Memory B cell (primary cell): ENCODE measurements around the gene SLC22A23.

Experiments
- ATAC-seq: fragments of 150-1000 bp; cut with Tn5 transposase; 2 replicates; pipeline ENCODE4 v1.10.0; 2021; ENCODE audit warnings: low read depth, mild to moderate bottlenecking, moderate library complexity
- DNase-seq, 2 donors: peaks; one replicate each; pipeline ENCODE4 v3.0.0; 2022; ENCODE audit warnings: low spot score in 2 of 2
- H3K27ac Mint-ChIP-seq: one replicate; pipeline ENCODE4 v1.8.0; 2022; ENCODE audit warnings: mild to moderate bottlenecking, moderate library complexity, mixed read lengths
- H3K27me3 Mint-ChIP-seq: one replicate; pipeline ENCODE4 v1.8.0; 2022; ENCODE audit warnings: mixed read lengths
- H3K36me3 Mint-ChIP-seq: one replicate; pipeline ENCODE4 v1.8.0; 2022; ENCODE audit warnings: mild to moderate bottlenecking, mixed read lengths
- H3K4me1 Mint-ChIP-seq: one replicate; pipeline ENCODE4 v1.8.0; 2022; ENCODE audit warnings: mixed read lengths
- H3K4me3 Mint-ChIP-seq: one replicate; pipeline ENCODE4 v1.8.0; 2022; ENCODE audit warnings: mild to moderate bottlenecking, moderate library complexity, mixed read lengths
- H3K9me3 Mint-ChIP-seq: one replicate; pipeline ENCODE4 v1.8.0; 2022; ENCODE audit warnings: mixed read lengths

The SLC22A23 gene

DNA sequence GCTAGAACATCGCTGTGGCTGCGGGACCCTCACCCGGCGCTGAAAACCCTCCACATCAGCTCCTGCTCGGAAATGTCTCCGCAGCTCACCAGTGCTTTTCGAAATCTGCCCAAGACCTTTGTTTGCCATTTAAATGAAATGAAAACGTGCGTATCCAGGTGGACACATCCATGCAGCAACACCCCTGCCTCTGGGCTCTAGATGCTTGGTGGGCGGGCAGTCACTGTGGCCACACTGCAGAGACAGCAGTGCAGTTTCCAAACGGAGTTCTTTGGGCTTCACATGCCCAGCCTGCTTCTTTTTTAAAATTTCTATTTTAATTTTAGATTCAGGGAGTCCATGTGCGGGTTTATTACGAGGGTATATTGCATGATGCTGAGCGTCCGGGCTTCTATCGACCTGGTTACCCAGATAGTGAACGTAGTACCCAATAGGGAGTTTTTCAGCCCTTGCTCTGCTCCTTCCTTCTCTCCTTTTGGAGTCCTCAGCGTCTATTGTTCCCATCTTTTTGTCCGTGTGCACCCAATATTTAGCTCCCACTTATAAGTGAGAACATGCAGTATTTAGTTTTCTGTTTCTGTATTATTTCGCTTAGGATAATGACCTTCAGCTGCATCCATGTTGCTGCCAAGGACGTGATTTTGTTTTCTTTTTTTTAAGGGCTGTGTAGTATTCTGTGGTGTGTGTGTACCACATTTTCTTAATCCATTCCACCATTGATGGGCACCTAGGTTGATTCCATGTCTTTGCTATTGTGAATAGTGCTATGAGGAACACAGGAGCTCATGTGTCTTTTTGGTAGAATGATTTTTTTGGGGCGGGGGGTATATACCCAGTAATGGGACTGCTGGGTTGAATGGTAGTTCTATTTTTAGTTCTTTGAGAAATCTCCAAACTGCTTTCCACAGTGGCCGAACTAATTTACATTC, 224.6 kb downstream of the SLC22A23 start:
- DNase-seq = no peak
- no peak for ATAC-seq
- Mint-ChIP-seq H3K4me3 (peak overlapping the region; percentile 16), H3K27ac (no peak overlapping the region), H3K9me3 (no peaks in the 10 kb centered on the region), H3K36me3 (no peaks in the 10 kb centered on the region), H3K27me3 (peaks cover 31% of the 10 kb centered on the region), H3K4me1 (peaks cover 23% of the 10 kb centered on the region)

DNA sequence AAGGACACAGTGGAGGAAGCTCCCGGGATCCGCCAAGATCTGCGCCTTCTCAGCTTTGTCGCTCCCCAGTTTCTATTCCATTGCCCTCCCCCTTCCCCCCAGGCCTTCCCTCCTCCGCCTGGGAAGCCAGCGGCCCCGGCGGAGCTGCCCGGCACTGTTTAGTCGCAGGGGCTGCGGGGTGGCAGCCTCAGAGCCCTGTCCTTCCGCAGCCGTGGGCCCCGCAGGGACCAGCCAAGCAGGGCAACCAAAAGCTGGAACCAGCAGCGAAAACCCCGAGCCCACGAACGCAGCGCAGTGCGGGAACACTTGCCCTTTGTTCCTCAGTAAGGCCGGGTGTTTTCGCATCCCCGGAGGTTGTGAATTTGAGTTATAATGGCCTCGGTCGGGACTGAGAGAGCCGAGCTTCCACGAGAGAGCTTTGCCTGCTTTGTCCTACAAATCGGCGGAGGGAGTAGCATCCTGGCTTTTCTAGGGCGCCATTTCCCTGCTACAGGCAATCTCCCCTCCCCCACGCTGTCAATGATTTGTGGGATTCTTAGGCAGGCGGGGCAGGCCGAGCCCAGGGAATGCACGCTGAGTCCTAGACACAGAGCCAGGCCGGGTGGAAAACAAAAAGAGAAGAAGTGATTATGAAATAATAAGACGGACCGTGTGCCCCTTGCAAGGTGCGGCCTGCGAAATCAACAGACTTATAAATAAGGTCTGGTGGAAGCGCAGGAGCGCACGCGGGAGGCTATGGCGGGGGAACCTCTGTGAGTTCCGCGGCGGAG, 225.4 kb downstream of the SLC22A23 start:
- DNase-seq = no peak
- no peaks in the 10 kb centered on the region for H3K9me3 Mint-ChIP-seq
- peaks cover 28% of the 10 kb centered on the region for H3K4me1 Mint-ChIP-seq
- H3K27me3 Mint-ChIP-seq = peaks cover 35% of the 10 kb centered on the region
- ATAC-seq = no peak
- H3K4me3 Mint-ChIP-seq = peak overlapping the region; percentile 16
- no peaks in the 10 kb centered on the region for H3K36me3 Mint-ChIP-seq
- H3K27ac Mint-ChIP-seq = no peak overlapping the region

GRCh38 chr6:3230900-3231246, 226.0 kb downstream of the SLC22A23 start:
- H3K9me3 Mint-ChIP-seq = no peaks in the 10 kb centered on the region
- ATAC-seq (no peak), DNase-seq (no peak)
- H3K36me3 Mint-ChIP-seq = no peaks in the 10 kb centered on the region
- no peak overlapping the region for H3K27ac Mint-ChIP-seq
- peaks cover 28% of the 10 kb centered on the region for H3K4me1 Mint-ChIP-seq
- peak overlapping the region; percentile 16 for H3K4me3 Mint-ChIP-seq
- H3K27me3 Mint-ChIP-seq = peaks cover 30% of the 10 kb centered on the region

DNA sequence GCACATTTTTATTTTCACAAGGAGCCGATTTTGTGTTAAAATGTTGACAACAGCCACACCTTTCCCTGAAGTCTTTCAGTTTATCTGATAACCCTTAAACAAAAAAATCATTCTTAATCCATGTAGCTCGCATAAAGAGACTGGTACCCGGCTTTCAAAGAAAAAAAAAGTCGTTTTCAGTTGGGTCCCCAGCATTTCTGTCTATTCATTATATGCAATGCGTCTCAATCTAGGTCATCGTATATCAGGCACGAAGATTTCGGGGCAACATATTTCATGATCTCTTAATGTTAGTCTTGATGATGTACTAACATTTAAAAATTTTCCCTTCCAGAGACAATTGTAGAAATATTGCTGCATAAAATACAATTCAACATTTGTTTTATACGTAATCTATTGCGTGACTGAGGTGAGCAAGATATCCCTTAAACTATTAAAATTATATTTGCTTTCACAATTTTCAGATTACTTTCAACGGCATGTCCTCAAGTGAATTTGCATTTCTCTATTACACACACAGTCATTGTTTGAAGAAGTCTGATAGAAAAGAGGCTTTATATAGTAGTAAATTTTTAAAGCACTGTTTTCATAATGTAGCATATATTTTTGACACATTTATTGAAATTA, 226.5 kb downstream of the SLC22A23 start:
- DNase-seq = no peak
- peaks cover 28% of the 10 kb centered on the region for H3K4me1 Mint-ChIP-seq
- no peaks in the 10 kb centered on the region for H3K36me3 Mint-ChIP-seq
- peaks cover 29% of the 10 kb centered on the region for H3K27me3 Mint-ChIP-seq
- H3K4me3 Mint-ChIP-seq = no peak overlapping the region
- H3K27ac Mint-ChIP-seq = no peak overlapping the region
- H3K9me3 Mint-ChIP-seq = no peaks in the 10 kb centered on the region
- no peak for ATAC-seq

DNA sequence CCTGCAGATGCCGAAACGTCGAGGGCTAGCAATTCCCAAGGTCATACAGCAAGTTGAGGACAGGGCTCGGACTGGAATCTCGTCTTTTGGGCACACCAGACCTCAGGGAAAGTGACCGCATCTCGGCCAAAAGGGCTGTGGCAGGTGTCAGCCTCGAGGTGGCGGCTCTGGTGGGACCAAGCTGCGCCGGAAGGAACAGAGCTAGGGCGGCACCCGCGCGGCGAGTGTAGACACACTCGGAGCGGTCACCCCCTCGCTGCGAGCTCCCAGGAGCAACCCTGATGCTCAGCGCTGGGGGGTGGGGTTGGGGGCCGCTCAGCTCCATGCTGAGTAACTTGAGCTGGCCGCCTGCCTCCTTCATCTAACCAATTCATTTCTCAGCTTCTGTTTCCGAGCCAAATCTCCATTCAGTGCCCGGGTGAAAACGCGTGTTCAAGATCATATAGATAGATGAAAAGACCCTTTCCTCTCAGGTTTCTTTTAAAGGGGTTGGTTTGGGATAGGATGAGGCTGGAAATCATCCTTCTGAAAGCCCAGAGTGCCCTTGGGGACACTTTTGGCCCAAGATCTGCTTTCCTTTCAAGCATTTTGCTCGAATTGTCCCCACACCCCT, 227.2 kb downstream of the SLC22A23 start:
- Mint-ChIP-seq H3K36me3 (no peaks in the 10 kb centered on the region), H3K4me3 (peak overlapping the region; percentile 92), H3K27ac (no peak overlapping the region), H3K4me1 (peaks cover 28% of the 10 kb centered on the region), H3K9me3 (no peaks in the 10 kb centered on the region), H3K27me3 (peaks cover 29% of the 10 kb centered on the region)
- DNase-seq = peak in 1 of 2 donors; percentile 40
- peak; percentile 38 for ATAC-seq

DNA sequence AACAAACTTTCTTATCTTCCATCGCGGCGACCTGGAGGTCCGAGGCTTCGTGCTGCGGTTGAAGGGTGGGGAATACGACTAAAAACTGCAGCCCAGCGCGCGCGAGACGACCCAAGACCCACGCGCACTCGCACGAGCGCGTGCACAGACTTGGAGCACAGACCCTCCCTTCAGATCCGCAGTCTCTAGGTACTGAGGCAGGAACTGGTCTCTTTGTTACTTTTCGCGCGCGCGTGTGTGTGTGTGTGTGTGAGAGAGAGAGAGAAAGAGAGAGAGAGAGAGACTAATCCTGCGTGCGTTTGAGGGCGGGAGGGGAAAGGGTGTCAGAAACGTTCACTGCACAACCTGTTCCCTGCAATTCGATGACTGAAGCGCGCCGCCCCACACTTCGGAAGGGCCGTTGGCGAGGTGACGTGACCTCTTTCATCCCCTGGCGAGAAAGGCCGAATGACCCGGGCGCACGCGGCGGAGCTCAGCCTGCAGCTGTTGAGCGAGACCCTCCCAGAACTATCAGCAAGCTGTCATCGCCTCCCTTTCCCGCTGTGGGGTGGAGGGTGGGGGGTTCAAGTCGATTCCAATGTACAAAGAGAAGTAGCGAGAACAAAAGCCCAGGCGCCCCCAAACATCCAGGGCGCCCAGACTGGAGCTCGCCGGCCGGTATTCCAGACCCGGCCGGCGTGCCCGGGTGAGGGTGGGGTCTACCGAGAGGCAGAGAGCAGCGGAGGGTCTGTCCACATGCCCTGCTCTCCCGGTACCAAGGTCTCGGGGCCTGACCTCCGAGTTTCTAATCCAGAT, 227.9 kb downstream of the SLC22A23 start:
- no peaks in the 10 kb centered on the region for H3K36me3 Mint-ChIP-seq
- H3K4me1 Mint-ChIP-seq = peaks cover 28% of the 10 kb centered on the region
- H3K27ac Mint-ChIP-seq = peak overlapping the region; percentile 89
- peaks cover 25% of the 10 kb centered on the region for H3K27me3 Mint-ChIP-seq
- DNase-seq (peak; percentile 35 to 38), ATAC-seq (peak; percentile 33)
- no peaks in the 10 kb centered on the region for H3K9me3 Mint-ChIP-seq
- H3K4me3 Mint-ChIP-seq = peak overlapping the region; percentile 92

GRCh38 chr6:3228046-3228671, 228.7 kb downstream of the SLC22A23 start:
- ATAC-seq (peak; percentile 57), DNase-seq (peak; percentile 34 to 51)
- H3K36me3 Mint-ChIP-seq = no peaks in the 10 kb centered on the region
- peak overlapping the region; percentile 55 for H3K27ac Mint-ChIP-seq
- H3K4me1 Mint-ChIP-seq = peaks cover 28% of the 10 kb centered on the region
- H3K4me3 Mint-ChIP-seq = peak overlapping the region; percentile 85
- H3K9me3 Mint-ChIP-seq = no peaks in the 10 kb centered on the region
- H3K27me3 Mint-ChIP-seq = peaks cover 23% of the 10 kb centered on the region

DNA sequence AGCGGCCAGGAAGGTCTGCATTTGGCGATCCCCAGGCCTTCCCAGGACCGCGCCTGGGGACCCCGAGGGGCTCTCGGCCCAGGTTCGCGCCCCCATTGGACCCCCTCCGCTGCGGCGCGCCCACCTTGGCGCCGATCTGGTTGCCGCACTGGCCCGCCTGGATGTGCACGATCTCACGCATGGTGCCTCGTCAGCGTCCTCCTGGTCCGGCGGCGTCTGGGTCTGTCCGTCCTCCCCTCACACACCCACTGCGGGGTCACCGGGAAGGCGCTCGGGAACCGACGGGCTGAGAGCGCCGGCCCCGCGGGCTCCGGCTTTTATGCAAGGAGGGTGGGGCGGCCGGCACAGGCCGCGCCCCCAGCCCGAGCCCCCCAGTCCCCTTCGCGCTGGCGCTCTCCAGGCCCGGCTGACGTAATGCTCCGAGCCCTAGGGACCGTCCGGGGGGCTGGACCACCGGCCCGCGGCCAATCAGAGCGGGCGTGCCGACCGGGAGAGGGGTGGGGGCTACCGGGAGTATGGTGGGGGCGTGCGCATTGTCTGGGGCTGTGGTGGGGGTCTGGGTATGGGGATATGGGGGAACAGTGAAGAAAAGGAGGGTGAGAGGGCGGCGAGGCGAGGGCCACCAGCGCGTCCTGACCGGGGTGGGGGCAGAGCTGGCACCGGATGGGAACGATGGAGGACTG, 229.3 kb downstream of the SLC22A23 start, which contains the start of gene TUBB2B:
TUBB2B (minus strand) TSS at position 291 of the 683 bp plus-strand sequence; CDS start at position 181, 110 bp downstream.
- Mint-ChIP-seq H3K36me3 (no peaks in the 10 kb centered on the region), H3K4me1 (peaks cover 28% of the 10 kb centered on the region), H3K4me3 (peak within 1 kb of the TSS; percentile 86), H3K9me3 (no peaks in the 10 kb centered on the region), H3K27ac (peak within 1 kb of the TSS; percentile 55), H3K27me3 (peaks cover 19% of the 10 kb centered on the region)
- ATAC-seq (no peak), DNase-seq (no peak)

GRCh38 chr6:3226481-3227362, 230.1 kb downstream of the SLC22A23 start:
- no peaks in the 10 kb centered on the region for H3K36me3 Mint-ChIP-seq

DNA sequence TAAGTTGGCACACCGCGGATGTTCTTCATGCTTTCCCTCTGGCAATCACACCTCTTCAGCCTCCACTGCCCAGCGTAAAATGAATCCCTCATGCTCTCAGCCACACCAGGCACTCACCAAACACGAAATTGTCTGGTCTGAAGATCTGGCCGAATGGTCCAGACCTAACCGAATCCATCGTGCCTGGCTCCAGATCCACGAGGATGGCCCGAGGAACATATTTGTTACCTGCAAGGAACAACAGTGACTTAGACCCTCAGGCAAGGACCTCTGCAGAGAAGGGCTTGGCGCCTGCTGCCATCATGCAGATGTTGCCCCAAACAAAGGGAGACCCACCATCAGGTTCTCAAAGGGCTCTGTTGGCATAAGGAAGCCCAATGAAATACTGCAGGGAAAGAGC, 230.8 kb downstream of the SLC22A23 start:
- peaks cover 16% of the 10 kb centered on the region for H3K27me3 Mint-ChIP-seq
- H3K27ac Mint-ChIP-seq = no peak overlapping the region
- DNase-seq (no peak), ATAC-seq (no peak)
- H3K4me3 Mint-ChIP-seq = peak overlapping the region; percentile 41
- H3K4me1 Mint-ChIP-seq = peaks cover 28% of the 10 kb centered on the region
- H3K36me3 Mint-ChIP-seq = no peaks in the 10 kb centered on the region
- peaks cover 5% of the 10 kb centered on the region for H3K9me3 Mint-ChIP-seq

More at GRCh38 chr6:3226481-3227362, 230.1 kb downstream of the SLC22A23 start:
- Mint-ChIP-seq H3K27ac (no peak overlapping the region), H3K9me3 (peaks cover 5% of the 10 kb centered on the region), H3K4me3 (peak overlapping the region; percentile 86), H3K27me3 (peaks cover 16% of the 10 kb centered on the region), H3K4me1 (peaks cover 30% of the 10 kb centered on the region)
- DNase-seq = peak; percentile 35 to 47
- ATAC-seq = peak; percentile 38

DNA sequence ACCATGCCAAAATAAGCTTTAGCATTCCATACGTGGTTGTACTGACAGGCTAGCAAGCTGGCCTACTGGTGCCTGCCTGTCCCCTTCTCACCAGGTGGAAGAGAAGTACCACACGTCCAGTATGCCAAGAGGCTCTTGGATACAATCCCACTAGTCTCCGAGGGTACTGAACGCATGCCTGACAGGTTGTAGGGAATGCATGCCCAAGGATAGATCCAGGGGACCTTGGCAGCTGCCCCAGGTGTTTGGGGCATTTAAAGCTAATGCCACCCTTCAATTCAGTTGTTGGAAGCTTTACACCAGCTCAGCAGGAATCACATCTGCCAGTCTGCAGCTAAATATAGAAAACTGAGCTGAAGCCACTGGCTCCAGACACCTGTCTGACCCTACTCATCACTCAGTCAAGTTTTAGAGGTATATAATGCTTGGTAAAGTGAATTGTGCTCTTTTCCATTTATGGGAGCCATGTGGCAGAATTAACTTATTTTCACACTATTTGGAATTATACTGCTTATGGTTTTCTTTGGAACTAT, 234.3 kb downstream of the SLC22A23 start:
- ATAC-seq (no peak), DNase-seq (no peak)
- peaks cover 18% of the 10 kb centered on the region for H3K27me3 Mint-ChIP-seq
- H3K36me3 Mint-ChIP-seq = no peaks in the 10 kb centered on the region
- peaks cover 9% of the 10 kb centered on the region for H3K4me1 Mint-ChIP-seq
- H3K27ac Mint-ChIP-seq = no peak overlapping the region
- H3K9me3 Mint-ChIP-seq = peaks cover 5% of the 10 kb centered on the region
- H3K4me3 Mint-ChIP-seq = no peak overlapping the region
